ENCODE measurements around the gene PJA2. TPM values are rescaled to one million over a fixed set of nuclear protein-coding genes. Genes with fewer than 3 reads are reported as not detected.

The PJA2 gene
- total and polyA plus RNA-seq, 2 of the 8 experiments (the other 6 are each of a cell fraction or from before 2014, with no cell fraction given), result 15.3 to 47.7 TPM

- H3K18ac ChIP-seq (ENCODE audit: extremely low read depth, low read length), result no peak overlapping the region
- FAIRE-seq, result no peak
- H3K79me2 ChIP-seq (ENCODE audit: control insufficient read depth in 1 of 2, insufficient read depth in 2 of 2, low read length in 2 of 2), result no peaks in the 10 kb centered on the region; a peak in 1 of 4 replicates
- H2BK20ac ChIP-seq (ENCODE audit: low read length), result no peak overlapping the region
- TF ChIP-seq ATF3 (IDR thresholded peaks at IDR 0.05; ENCODE audit: insufficient read depth, low read depth, low read length) (no peak), FOSL1 (IDR thresholded peaks at IDR 0.05; ENCODE audit: insufficient read depth, low read depth, low read length) (no peak), SIX5 (IDR thresholded peaks at IDR 0.05; ENCODE audit: low read depth, low read length) (no peak), POLR2A (IDR thresholded peaks at IDR 0.05; ENCODE audit: control extremely low read depth in 1 of 2, low read depth in 2 of 2, low read length in 2 of 2) (no peak)
- H4K91ac ChIP-seq (replicated peaks; ENCODE audit: insufficient read length, low read length), result no peak overlapping the region
- H4K20me1 ChIP-seq (replicated peaks in 1 of 2; ENCODE audit: control insufficient read depth in 1 of 2, insufficient read depth in 2 of 2, low read length in 2 of 2), result no peaks in the 10 kb centered on the region
- H3K36me3 ChIP-seq (ENCODE audit: control insufficient read depth in 2 of 4, insufficient read depth in 4 of 4, low read length in 3 of 4), result peaks cover 0 to 18% (median 10%) of the 10 kb centered on the region in 4 experiments; a peak in 5 of 8 replicates
- no peaks in the 10 kb centered on the region for H3K23me2 ChIP-seq (ENCODE audit: low read depth, low read length)
- H2BK5ac ChIP-seq (ENCODE audit: low read depth, low read length), result no peak overlapping the region
- POLR2A ChIA-PET (ENCODE audit: partially characterized antibody), result no interaction called here
- H3K14ac ChIP-seq (ENCODE audit: insufficient read length), result no peak overlapping the region
- no peak overlapping the region for H4K8ac ChIP-seq (ENCODE audit: extremely low read depth, insufficient read depth, low read length)
- no peaks in the 10 kb centered on the region for H3K9me3 ChIP-seq (ENCODE audit: insufficient read depth in 2 of 2, low read depth in 1 of 2, low read length in 1 of 2)
- no peak overlapping the region for H3K27ac ChIP-seq (ENCODE audit: low read depth, low read length)
- 86% methylated on average over 2 of the region's 2 CpGs; no CpG with 5 or more reads in 1 of the 2 experiments for WGBS, 2 experiments (ENCODE audit: extremely low coverage in 1 of 2, insufficient coverage in 1 of 2, insufficient read length in 1 of 2, insufficient replicate concordance in 2 of 2, low coverage in 1 of 2, low lambda C conversion rate in 2 of 2, missing lambda C conversion rate in 1 of 2)
- no peak overlapping the region for H3K4me2 ChIP-seq (ENCODE audit: insufficient read depth in 1 of 2, low read depth in 2 of 2, low read length in 2 of 2)
- H2BK12ac ChIP-seq (ENCODE audit: low read depth, low read length), result no peak overlapping the region
- no peak overlapping the region for H3K56ac ChIP-seq (replicated peaks; ENCODE audit: insufficient read length, low read depth, low read length)
- no peak overlapping the region for H3K23ac ChIP-seq (ENCODE audit: insufficient read length)
- no peaks in the 10 kb centered on the region for H3K79me1 ChIP-seq (ENCODE audit: low read depth, low read length)
- H3K9ac ChIP-seq (replicated peaks in 1 of 4; ENCODE audit: extremely low read depth in 1 of 4, low read depth in 3 of 4, low read length in 3 of 4), result no peak overlapping the region
- no peak overlapping the region for H2BK15ac ChIP-seq (ENCODE audit: low read length)
- no peaks in the 10 kb centered on the region for H3K27me3 ChIP-seq (replicated peaks in 1 of 4; ENCODE audit: control insufficient read depth in 3 of 4, extremely low read depth in 1 of 4, insufficient read depth in 3 of 4, low read length in 3 of 4)
- H3K4me3 ChIP-seq (ENCODE audit: extremely low read depth in 1 of 4, insufficient read depth in 2 of 4, low read depth in 3 of 4, low read length in 4 of 4), result no peak overlapping the region
- H2AFZ ChIP-seq (ENCODE audit: low read length), result no peak overlapping the region
- H3K4ac ChIP-seq (replicated peaks; ENCODE audit: insufficient read length, low read depth, low read length), result no peak overlapping the region
- CTCF ChIA-PET (ENCODE audit: partially characterized antibody), result no interaction called here
- H4K5ac ChIP-seq (ENCODE audit: insufficient read length, low read depth, low read length), result no peak overlapping the region
- H3K4me1 ChIP-seq (replicated peaks in 1 of 4; ENCODE audit: control insufficient read depth in 3 of 4, insufficient read depth in 4 of 4, low read length in 3 of 4), result no peaks in the 10 kb centered on the region
- no peak for DNase-seq (ENCODE audit: low read depth in 1 of 2, low spot score in 2 of 2)
- H2BK120ac ChIP-seq (replicated peaks; ENCODE audit: low read depth, low read length), result no peak overlapping the region
- H2AK5ac ChIP-seq (ENCODE audit: low read depth, low read length), result no peak overlapping the region
Measured at GRCh38 chr5:109370343-109370742, 39.4 kb downstream of the PJA2 start.

Data from H1 (cell line).